HG02759 (cell line): ENCODE results near the gene DCC.
"Not testable (repeated sequence)": the region's sequence is repeated elsewhere in the genome, so short reads cannot be mapped to it uniquely, and the experiment has no call there.

Experiments
- ATAC-seq: cut with Tn5 transposase; IDR thresholded peaks from one replicate; pipeline ENCODE4 v1.9.1; 2021; ENCODE audit warnings: mild to moderate bottlenecking, moderate library complexity; ENCODE audit not compliant: unreplicated experiment

The DCC gene

GRCh38 chr18:53451902-53452301 is 1111.9 kb downstream of the DCC start:
- no peak for ATAC-seq

DNA sequence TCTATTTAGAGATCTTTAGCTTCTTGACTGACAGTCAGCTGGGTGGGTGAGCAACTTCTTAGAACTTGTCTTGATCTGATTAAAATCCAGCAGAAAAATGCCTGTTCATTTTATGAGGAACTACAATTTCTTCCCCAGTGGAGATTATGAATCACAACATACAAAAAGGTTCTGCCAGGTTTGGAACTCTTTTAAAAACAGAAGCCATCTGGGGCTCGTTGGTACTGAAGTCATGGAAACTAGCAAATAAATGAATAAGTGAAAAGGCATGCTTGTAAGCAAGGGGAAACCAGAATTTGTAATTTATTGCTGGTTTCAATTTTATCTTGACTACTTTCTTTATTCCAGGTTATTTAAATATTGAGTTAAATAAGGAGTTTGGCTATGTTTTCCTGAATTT is 1117.1 kb downstream of the DCC start:
- no peak for ATAC-seq

DNA sequence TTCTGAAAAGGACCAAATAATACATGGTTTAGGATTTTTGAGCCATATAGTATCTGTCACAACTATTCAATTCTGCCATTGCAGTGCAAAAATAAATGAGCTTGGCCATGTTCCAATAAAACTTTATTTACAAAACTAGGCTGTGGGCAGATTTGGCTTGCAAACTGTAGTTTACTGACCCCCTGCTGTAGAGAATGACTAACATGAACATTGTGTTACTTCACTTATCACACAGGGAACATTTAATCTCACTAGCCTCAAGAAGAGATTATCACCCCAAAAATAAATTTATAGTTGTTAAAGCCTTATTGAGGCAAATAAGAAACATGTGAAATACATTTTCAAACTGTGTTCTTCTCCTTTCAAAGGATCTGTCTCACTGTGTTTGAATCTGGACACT is 1118.3 kb downstream of the DCC start:
- ATAC-seq: no peak

DNA sequence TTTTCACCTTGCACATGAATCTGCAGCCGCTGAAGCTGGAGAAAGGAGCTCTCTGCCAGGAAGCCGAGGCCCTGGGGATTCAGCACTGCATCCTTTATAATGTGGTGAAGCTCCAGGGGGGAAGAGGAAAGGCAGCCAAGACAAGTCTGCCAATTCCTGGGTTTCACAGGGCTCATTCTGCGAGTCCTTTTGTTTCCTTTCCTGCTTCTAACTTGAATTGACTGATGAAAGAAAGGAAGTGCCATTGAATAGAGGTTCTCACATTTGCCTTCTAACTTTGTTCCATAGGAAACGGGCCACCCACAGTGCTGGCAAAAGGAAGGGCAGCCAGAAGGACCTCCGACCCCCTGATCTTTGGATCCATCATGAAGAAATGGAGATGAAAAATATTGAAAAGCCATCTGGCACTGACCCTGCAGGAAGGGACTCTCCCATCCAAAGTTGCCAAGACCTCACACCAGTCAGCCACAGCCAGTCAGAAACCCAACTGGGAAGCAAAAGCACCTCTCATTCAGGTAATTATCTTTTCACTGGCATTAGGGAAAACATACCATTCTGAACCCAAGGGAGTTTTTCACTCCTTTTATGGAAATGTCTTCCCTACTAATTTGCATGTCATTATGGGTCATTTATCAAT is 1119.1 kb downstream of the DCC start:
- no peak for ATAC-seq

DNA sequence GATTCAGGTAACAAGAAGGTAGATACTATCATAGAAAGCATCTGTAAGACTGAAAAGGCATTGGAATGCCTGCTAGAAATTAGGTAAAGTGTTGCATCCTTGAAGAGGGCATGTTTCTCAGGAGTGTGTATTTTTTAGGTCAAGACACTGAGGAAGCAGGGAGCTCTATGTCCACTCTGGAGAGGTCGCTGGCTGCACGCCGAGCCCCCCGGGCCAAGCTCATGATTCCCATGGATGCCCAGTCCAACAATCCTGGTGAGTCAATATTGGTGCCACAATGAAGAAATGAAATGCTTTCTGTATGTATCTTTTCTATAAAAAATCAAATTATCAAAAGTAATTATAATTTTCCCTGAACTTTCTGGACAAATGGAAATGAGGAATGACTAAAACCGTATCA is 1127.8 kb downstream of the DCC start:
- ATAC-seq: no peak

- not testable (repeated sequence) for ATAC-seq
Measured at GRCh38 chr18:53468173-53468572, 1128.2 kb downstream of the DCC start.

GRCh38 chr18:53472546-53472945 is 1132.5 kb downstream of the DCC start:
- no peak for ATAC-seq

GRCh38 chr18:53478155-53478554 is 1138.2 kb downstream of the DCC start:
- no peak for ATAC-seq

DNA sequence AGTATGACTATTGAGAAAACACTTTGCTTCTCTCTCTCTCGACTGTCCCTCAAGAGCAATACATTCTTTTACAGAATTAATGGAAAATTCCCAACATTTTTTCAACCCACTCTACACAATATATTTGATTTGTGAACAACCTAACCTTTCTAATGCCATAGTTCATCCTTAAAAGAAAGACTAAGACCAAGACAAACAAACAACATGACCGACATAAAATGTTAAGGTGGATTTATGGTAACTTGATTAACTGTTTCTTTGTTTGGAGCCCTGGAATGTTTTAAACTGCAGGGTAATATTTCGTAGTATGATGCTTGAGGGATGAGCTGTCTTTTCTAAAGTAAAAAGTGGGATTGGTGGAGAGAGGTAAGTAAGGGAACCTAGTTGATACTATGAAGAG is 1146.3 kb downstream of the DCC start:
- ATAC-seq: no peak

- no peak for ATAC-seq
Measured at GRCh38 chr18:53489266-53489665, 1149.3 kb downstream of the DCC start.

DNA sequence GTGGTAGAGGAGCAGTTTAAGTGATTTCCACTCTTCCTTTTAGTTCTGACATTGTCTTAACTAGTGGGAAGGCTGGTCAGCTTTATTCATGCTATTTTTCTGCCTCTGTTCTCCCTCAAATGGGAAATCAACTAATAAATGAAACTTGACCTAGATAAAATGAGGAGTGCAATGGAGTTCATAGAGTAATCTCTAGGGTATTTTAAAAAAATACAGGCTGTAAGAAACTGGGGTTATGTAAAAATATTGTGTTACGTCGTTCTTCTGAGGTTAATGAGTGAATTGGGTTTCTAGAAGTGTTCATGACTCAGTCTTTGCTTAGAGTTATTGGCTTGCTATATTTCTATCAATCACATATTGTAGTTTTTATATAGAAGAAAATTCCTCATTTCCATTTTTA is 1150.0 kb downstream of the DCC start:
- ATAC-seq: no peak

DNA sequence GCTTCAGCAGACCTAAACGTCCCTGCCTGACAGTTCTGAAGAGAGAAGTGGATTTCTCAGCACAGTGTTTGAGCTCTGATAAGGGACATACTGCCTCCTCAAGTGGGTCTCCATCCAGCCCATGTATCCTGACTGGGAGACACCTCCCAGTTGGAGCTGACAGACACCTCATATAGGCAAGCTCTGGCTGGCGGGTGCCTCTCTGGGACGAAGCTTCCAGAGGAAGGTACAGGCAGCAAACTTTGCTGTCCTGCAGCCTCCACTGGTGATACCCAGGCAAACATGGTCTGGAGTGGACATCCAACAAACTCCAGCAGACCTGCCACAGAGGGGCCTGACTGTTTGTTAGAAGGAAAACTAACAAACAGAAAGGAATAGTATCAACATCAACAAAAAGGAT is 1156.0 kb downstream of the DCC start:
- ATAC-seq: no peak

DNA sequence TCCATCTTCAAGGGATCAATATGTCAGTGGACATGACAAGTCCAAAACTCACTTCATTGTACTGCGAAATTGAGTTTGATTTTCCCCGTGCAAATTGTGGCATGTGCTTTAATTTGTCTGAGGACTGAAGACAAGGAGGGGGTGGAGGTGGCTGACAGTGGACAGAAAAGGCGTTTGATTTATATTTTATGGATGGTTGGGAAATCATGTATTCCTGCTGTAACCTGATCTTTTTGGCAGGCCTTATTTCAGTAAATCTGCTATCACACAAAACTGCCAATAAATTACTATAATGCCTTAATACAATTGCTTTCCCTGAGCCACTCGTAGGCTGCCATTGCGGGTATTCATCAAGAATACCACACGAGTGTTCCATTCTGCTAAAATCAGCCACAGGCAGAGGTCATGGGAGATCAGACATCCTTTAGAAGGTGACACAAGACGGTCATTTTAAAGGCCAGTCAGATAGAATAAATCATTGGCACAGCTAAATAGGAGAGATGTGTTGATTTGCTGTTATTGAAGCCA is 1164.0 kb downstream of the DCC start:
- ATAC-seq: no peak

DNA sequence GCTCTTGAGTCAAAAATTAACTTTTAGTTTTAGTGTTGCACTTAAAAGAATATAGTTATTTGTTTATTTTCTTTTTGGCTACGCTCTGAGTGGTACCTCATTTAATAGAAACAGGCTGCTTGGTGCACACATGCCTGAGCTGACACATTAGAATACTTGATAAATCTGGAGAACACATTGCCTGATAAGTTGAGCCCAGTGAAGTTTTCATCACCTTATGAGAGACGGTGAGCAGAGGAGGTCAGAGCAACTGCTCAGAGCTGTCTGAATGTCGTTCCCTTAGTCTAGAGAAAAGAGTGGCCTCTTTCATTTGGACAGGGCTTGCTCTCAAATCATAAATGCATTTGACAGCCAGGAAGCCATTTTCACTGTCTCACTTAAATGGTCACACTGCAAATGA is 1168.5 kb downstream of the DCC start:
- ATAC-seq: no peak

DNA sequence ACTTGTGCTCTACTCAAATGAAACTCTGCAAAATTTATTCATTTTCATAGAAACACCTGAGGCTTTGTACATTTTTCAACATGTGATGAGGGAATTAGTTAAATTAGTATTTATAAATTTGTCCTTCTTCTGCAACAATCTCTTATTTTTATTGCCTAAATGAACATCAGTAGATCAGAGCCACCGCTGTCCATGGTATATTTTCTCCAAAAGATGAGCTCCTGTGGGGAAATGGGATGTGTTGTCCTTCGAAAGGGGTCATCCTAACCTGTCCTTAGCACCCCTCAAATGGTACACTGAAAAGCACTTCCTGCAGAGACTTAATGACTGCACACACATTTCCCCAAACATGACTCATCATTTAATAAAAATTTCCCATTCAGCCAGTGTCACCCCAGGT is 1169.9 kb downstream of the DCC start:
- no peak for ATAC-seq

DNA sequence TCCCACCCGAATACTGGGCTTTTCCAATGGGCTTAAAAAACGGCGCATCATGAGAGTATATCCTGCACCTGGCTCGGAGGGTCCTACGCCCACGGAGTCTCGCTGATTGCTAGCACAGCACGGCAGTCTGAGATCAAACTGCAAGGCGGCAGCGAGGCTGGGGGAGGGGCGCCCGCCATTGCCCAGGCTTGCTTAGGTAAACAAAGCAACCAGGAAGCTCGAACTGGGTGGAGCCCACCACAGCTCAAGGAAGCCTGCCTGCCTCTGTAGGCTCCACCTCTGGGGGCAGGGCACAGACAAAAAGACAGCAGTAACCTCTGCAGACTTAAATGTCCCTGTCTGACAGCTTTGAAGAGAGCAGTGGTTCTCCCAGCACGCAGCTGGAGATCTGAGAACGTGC is 1171.7 kb downstream of the DCC start:
- not testable (repeated sequence) for ATAC-seq

- no peak for ATAC-seq
Measured at GRCh38 chr18:53521068-53521467, 1181.1 kb downstream of the DCC start.

DNA sequence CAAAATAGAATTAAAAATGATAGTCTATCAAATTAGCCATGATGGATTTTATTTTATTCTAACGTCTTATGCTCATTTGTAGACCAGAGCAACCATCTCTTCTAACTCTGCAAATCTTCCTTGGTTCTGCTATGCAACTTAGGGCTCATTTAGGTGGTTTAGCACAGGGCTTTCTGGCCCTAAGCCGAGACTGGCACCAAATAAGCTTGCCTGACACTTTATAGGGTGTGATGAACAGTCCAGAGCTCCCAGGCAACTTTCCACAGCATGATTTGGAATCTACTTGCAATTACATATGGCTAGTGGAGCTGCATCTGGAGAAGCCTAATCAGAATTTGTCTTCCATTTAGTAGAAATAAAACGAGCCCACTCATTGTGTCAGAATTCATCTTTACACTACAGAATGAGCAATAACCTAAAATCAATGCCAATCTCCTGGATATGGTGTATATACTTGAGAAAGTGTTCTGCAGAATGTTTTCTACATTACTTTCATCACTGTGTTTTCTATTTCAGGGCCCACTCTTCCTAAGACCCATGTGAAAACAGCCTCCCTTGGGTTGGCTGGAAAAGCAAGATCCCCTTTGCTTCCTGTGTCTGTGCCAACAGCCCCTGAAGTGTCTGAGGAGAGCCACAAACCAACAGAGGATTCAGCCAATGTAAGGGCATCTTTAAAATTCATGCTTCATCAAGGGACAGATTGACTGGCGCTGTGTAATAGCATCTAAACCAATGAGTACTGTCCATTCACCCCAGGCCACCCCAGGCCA is 1186.3 kb downstream of the DCC start:
- no peak for ATAC-seq

DNA sequence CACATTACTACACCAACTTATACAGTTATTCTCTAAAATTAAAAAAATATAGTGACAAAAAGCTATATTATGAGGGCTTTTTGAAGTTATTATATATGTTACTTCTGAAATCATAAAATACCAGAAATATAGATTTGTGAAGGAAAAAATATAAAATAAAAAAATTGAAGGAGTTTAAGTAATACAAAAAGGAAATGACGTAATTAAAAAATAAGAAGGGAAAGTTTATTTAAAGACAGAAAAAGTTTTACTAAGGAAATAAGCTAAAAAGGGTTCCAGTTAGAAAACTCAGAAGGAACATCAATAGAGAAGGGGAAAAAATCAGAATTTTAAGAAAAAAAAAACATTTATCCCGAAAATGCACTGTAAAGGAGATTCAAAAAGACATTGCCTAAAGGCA is 1187.4 kb downstream of the DCC start:
- ATAC-seq: no peak

DNA sequence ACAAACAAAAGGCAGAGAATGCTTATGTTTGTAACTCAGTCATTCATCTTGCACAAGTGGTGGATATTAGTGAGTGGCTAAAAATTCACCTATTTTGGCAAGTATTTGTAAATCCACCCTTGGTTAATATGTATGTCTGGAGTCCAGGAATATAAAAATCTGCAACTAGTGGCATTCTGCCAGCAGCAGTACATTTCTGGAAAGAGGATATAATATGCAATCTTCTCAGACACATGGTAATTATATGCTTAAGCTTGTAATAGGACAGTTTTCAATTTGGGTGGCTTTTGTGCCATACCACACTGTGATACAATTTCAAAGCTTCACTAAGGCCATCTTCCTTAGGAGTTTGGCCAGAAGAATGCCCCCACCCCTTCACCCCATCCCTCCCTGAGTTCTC is 1191.2 kb downstream of the DCC start:
- ATAC-seq: no peak

DNA sequence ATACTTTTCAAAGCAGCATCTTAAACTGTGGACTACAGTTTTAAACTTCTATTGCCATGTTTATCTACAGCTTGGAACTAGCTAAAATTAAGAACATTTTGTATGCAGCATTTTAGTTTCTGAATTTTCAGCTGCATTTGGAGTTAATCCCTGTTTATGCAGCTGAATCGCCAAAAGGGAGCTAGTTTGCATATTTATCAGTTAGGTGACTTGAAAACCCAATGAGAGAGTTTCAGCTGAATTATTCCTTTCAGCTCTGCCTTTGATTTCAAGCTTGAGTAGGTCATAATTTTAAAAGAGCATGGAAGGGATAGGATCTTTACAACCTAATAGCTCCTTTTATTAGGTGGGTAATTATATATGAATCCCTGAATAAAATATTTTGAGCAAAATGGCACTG is 1191.9 kb downstream of the DCC start:
- no peak for ATAC-seq

- no peak for ATAC-seq
Measured at GRCh38 chr18:53534203-53534602, 1194.2 kb downstream of the DCC start.

DNA sequence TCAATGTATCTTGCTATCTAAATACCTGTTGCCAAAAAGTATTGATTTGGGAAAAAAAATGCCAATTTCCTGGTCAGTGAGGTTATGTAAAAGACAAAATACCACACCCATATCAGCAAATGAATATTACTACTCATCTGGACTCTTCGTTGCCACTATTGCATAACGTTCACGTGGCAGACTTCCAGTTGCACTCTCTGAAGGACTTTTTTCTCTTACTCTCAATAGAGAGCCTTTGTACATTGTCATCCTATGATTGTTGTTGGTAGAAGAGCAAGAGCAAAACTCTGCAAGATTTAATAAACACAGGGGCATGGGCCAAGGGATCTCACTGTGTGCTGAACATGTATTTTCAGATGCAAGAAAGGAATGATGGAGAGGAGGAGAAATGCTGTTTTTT is 1194.7 kb downstream of the DCC start:
- no peak for ATAC-seq
